Activated CD8-positive, alpha-beta memory T cell treated with anti-CD3 and anti-CD28 coated beads, Interleukin-2, amount 50 U/mL, for 24 hours (primary cell): ENCODE data around the gene VWA8.
"Not testable (repeated sequence)": the region's sequence is repeated elsewhere in the genome, so short reads cannot be mapped to it uniquely, and the experiment has no call there.

Experiments
- DNase-seq: peaks from one replicate; pipeline ENCODE4 v3.0.0-alpha.2; 2020; ENCODE audit errors: extremely low read depth

The VWA8 gene

DNA sequence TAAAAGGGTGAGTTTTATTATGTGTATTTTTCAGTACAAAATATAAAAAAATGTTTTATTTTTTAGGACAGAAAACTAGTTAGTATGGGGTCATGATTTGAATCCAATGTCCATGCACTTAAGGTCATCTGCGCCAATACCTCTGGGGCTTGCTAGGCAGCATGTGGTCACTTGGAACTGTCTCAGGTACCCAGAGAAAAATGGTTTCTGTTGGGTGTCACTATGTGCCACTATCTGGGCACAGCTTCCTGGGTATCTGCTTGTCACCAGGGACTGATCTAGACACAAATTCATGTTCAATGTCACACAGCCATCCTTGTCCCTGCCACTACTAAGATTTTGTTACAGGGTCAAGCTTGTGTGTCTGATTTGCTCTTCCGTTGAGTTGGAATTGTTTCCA lies 403.2 kb downstream of the VWA8 start:
- no peak for DNase-seq

DNA sequence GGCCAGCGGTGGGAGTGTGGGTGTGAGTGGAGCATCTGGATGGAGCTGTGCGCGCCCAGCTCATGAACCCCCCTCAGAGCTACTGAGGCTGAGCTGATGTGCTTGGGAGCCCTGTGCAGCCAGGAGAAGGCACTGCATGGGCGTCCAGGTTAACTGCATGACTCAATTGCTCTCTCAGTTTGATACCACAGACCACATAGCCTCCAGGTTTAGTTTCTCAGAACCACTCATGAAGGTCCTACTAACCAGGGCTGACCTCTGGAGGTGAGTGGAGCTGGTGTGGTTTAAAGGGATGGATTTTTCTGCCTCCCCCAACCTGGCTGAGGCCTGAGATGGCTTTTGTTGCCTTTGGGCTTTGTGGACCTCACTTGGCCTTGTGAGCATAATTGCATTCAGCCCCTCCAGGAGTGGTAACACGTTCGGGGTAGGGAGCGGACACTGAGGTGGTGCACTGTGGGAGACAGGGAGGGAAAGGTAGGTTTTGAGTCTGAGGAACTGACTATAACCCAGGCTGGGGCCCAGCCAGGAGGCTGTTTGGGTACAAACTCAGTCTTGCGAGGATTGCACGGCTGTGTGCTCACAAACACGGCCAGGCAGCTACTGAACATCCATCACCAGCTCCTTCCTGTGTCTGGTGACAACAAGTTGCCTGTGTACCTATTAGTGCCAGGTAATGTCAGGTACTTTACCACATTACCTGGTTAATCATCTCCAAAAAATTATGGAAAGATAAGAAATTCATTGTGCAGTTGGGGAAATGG lies 406.1 kb downstream of the VWA8 start:
- no peak for DNase-seq

DNA sequence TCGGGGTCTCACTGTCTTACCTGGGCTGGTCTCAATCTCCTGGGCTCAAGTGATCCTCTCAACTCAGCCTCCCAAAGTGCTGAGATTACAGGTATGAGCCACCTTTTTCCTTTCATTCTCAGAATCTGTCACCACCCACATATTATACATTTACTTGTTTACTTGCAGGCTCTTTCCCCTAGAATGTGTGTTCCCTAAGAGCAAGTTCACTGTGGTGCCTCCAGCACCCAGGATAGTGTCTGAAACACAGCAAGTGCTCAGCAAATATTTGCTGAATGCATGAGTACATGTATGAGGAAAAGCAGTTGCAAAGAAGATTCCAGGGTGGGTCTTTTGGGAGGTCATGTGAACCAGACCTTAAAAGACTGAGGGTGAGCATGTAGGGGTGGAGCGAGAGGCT lies 406.7 kb downstream of the VWA8 start:
- DNase-seq: no peak

DNA sequence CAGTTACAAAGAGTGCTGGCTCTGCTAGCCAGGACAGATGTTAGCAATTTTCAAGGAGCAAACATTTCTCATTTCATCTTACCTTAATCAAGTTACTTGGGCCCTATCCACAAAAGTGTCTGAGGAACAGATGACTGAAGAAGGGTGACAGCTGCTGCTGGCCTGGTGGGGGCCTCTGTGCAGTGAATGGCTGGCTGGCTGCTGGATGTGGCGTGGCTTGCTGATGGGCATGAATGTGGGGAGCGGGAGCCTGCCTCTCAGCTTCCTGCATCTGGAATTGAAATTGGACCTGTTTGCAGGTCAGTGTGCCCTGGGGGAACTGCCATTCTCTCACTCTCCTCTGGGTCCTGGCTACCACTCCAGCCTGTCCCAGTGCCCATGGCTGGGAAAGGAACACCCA lies 408.9 kb downstream of the VWA8 start:
- no peak for DNase-seq

DNA sequence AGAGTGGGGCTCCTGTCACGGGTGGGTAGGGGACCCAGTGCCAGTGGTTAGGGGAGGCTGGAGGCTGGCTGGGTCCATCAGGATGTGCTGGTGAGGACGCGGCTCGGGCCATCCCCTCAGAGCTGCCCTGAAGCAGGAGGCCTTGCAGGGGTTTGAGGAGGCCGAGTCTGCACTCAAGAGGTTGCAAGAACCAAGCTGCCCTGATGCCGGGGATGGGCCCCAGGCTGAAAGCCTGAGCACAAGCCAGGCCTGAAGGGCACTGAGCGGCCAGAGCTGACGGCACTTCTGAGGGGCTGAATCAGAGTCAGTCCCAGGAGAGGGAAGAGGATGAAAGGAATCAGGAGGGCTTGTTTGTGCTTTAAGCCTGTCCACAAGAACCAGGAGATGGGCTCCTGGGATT lies 410.6 kb downstream of the VWA8 start:
- no peak for DNase-seq

DNA sequence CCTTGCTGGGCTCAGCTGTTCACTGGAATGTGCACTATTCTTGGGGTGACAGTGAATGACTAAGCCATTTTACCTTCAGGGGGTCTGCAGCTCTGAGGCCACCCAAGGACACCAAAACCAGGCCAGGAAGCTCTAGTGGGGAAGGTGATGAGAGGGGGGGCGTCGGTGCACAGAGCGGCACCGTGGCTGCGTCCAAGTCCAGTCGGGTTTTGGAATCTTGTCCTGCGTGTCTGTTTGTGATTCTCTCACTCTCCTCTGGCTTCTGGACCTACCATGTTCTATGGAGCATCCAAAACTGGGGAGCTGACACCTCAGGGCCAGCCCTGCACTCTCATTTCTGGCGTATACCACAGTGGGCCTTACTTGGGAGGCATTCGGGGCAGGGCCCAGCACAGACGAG lies 411.4 kb downstream of the VWA8 start:
- DNase-seq: no peak

DNA sequence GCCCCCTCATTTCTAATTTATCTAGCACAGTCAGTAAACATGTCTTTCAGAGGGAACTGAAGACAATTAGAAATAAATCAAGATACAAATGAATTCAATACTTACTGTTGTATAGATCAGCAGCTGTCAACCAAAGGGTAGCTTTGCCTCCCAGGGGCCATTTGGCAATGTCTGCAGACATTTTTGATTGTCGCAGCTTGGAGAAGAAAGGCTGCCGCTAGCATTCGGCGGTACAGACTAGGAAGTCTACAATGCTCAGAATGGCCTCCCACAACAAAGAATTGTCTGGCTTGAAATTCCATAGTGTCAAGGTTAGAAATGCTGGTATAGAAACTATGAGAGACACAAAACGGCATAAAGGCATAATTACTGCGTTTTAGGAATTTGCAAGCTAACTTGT lies 412.0 kb downstream of the VWA8 start:
- DNase-seq: no peak

DNA sequence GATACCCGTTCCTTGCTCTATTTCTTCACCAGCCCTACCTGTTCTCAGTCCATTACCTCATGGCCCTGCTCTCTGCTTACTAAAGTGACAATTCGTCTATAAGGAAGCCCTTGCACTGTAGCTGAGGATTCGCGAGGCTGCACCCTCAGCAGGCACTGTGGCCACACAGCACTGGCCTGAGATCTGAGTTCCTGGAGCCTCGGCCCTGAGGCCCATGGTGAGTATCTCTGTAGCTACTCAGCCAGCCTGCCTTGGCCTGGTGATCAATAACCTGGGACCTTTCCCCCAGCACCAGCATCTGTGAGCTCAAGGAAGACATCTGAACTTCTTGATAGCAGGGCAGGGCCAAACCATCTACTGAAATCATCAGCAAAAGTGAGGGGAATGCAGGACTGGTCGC lies 412.9 kb downstream of the VWA8 start:
- DNase-seq: no peak

DNA sequence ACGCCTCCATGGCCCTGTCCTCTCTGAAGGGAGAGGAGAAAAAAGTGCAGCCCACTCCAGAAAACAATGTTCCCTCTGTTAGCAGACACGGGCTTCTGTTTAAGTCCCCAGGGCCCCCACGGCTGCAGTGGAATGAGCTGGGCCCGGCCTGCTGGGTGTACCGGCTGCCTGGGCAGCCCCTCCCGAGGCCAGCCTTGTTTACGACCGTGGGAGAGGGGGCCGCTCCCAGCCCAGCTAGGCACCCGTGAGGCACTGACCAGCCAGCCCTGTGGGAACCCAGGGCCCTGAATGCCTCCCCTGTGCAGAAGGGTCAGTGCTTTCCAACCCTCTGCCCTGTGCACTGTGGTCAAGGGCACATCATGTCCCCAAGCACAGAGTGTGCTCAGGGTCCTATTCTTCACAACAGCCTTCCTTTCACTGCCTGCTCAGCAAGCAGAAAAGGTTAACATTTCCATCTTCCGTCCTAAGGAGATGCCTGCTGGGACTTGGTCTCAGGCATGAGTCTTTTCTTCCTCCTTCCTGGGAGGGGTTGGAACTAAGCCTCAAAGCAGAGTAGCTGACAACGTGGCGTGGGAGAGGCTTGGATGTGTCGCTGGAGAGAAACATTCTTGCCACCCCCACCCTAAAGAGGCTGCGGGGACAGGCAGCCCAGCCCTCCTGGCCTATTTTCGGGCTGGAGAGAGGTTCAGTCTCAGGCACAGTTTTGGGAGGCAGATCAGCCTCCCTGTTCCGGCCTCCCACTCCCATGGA lies 413.5 kb downstream of the VWA8 start:
- DNase-seq: no peak

DNA sequence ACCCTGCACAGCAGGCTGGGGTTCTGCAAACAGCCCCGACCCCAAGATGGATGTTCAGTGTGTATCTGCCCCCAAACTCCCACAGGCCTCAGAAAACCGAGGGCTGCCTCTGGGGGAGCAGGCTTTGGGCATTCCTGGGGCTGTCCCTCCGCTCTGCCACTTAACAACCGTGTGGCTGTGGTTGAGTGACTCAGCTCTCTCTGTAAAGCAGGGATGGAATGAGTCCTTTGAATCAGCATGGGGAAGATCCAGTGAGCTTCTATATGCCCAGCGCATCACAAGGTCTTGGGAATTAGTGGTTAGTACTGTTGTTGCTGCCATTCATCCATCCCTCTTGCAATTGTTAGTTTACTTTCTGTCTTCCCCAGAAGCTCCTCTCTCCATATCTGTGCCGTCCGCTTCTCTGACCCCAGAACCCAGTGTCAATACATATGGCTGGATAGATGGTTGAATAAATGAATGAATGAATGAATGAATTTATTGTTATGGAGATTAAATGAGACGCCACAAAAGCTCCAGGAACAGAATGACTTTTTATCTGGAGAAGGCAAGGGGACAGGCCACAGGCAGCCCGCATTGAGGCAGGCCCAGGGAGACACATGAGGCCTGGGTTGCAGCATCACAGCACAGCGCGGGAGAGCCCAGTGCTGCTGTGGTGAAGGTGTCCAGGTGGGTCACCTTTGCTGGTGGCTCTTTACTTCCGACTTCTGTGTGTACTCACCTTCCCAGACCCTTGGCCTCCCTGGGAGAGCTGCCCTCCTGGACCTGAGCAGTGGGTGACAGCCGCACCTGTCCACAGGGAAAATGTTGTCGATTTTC lies 414.3 kb downstream of the VWA8 start:
- no peak for DNase-seq

DNA sequence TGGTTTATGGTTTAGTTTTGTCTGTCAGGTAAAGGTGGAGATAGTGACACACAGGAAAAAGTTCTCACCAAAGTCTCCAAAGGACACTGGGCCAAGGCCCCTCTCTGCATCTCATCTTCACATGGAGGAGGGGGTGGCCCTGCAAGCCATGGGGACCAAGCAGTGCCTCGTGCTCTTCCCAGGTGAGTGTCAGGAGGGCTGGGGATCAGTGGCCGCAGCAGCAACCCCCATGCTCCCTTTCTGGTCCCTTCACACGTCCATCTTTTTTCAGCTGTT lies 415.5 kb downstream of the VWA8 start:
- no peak for DNase-seq

DNA sequence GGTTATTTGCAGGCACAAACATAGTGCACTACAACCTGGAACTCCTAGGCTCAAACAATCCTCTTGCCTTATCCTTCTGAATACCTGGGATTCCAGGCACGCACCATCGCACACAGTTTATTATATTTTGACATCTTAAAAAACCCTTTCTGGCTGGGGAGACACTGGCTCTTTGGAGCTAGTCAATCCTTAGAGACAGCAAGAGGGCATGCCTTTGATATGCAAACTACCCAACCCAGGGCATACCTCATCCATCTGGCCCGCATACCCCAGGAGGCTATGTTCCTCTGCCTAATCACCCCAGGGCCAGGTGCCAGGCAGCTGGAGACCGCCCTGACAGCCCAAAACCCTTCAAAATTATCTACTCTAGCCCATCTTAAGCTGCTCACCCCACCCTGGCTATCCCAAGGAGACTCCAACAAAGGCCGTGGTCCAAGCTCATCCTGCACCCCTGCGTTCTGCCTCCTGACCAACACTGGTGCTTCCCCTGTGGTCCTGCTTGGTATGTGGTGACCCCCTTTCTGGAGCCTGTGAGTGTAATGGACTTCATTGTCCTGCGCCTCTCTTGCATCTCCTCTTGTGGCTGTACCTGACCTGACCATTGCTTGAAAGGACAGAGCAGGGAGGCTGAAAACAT lies 417.1 kb downstream of the VWA8 start:
- DNase-seq: no peak

DNA sequence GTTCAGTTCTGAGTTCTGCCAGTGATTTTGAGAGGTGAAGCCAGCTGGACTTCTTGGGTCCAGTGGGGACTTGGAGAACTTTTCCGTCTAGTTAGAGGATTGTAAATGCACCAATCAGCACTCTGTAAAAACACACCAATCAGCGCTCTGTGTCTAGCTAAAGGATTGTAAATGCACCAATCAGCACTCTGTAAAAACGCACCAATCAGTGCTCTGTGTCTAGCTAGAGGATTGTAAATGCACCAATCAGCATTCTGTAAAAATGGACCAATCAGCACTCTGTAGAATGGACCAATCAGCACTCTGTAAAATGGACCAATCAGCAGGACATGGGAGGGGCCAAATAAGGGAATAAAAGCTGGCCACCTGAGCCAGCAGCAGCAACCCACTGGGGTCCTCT lies 418.1 kb downstream of the VWA8 start:
- not testable (repeated sequence) for DNase-seq

DNA sequence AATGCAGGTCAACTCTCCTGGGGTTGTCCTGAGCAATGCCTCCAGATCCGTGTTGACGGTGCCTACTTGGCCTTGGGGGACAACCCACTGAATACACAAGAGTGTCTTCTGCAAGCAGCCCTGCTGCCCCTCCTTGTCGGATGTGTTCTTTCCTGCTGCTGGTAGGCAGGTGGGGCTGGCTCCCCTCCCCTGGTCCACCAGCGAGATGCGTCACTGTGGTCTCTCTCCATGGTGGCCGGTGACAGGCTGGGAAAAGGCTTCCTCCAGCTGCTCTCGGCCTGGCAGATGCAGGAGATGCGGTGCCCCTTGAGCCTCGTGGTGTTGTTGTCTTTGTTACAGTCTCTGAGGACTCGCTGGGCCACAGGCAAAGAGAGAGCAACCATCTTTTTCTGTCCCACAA lies 418.6 kb downstream of the VWA8 start:
- no peak for DNase-seq

DNA sequence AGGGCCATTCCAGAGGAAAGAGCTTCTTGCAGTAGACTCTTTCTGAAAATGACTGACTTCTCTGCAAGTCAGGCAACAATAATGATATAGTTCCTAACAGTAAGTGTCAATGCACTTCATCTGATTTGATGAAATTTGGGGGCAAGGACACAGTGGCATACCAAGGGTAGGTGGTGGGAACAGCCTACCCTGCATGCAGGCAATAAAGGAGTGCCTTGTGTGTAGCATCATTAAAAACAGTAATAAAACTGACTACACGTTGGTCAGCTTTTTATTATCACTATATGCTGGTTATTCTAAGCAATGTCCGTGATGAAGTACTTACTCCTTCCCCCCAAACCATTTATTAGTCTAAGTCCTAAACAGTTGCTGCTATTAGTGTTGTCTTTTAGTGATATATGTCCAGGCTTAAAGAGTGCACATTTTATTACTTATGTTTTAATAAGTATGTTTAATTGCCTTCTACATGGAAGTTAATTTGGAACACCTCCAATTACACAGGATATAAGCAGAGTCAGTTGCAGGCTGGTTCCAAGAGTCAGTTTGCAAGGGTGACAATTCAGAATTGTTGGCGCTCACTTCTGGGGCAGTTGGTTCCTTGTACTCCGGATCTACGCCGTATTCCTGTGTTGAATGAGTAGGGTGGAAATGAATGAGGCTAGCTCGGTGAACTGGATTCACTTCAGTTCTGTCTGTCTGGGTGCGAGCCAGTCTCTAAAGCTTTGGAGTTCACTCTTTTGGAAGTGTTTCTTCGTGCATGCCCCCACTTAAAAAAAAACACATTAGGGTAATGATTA lies 419.6 kb downstream of the VWA8 start:
- DNase-seq: no peak

DNA sequence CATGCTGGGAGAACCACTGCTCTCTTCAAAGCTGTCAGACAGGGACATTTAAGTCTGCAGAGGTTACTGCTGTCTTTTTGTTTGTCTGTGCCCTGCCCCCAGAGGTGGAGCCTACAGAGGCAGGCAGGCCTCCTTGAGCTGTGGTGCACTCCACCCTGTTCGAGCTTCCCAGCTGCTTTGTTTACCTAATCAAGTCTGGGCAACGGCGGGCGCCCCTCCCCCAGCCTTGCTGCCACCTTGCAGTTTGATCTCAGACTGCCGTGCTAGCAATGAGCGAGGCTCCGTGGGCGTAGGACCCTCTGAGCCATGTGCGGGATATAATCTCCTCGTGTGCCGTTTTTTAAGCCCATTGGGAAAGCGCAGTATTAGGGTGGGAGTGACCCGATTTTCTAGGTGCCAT lies 420.7 kb downstream of the VWA8 start:
- DNase-seq: not testable (repeated sequence)

DNA sequence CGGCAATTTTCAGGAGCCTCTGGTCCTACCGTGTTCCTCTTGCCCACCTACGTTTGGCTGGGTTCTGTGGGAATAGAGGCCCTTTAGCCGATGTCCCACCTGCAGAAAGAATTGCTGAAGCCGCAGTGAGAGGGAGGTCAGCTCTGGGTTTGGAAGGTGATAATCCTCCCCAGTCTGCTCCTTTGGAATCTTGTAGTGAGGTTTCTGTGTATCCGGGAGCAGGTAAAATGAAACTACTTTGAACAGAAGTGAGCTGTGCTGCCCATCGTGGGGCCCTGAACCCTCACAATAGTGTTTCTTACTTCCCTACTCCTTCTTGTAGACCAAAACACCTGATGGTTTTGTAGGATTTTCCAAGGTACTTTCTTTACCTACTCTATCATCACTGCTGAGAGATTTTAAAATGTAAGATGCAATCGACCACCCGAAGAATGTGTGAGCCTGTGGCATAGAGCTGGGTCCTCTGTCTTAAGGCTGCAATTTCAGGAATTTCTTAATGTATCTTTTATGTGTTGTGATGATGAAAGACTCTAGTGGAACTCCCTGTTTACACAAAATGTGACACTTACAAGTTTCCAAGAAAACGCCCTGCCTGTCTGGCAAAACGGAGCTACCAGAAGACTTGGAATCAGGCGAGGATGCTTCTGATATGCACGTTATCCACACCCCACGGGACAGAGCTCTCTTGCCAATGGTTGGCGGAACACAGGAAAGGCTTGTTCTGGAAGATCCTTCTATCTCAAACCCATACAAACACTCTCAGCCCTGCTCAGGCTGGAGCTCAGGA lies 427.4 kb downstream of the VWA8 start:
- DNase-seq: no peak

DNA sequence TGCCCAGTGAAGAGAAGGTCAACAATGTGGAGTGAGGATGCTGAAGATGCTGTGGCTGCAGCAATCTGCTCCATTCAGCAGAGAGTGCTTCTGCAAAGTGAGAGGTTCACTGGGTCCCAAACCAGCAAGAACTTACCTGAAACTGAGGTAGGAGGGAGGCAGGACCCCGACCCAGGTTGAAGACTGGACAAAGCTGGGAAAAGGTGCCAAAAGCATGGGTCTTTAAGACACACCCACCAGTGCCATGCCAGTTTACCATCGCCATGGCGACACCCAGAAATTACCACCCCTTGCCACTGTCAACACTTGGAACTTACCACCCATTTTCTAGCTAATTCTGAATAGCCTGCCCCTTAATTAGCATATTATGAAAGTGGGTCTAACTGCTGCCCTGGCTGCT lies 432.9 kb downstream of the VWA8 start:
- no peak for DNase-seq

DNA sequence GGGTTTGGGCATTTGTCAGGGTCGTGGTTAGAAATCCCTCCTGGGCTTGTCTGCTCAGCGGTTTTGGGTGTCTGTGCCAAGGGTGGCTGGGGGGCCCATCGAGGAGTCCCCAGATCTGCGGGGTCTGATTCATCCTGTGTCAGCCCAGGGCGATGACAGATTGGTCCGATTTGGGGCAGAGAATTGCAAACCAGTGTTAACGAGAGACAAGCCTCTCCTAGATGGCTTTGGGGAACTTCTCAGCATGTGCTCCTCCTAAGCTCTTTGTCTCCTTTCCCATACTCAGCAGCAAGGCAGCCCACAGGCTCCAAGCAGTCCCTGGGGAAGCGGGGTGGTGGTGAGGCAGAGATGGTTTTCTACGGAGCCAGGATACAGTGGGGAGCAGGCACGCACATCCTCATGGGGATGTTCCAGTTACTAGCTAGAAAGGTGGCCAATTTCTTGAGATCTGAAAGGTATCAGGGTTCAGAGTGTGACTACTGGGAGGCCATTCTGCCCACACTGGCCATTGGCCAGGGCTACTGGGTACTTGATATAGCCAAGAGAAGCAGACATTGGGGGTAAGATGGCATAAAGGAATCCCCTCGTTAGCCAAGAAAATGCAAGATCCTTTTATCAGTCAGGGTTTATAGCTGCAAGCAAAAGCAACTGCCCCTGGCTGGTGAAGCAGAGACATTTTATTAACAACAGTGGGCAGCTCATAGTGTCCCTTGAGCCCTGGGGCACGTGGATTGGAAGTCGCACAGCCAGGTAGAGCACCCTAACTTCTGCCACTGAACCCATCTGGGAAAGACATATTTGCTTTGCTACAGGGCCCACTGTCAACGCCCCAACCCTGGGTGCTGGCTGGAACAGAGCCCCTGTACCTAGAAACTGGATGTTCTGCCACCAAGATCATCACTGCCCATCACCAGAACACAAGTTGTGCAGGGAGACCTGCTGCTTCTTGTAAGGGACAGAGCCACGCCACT lies 440.0 kb downstream of the VWA8 start:
- no peak for DNase-seq
